ENCODE measurements around the gene RFTN1. TPM values are rescaled to one million over a fixed set of nuclear protein-coding genes. Genes with fewer than 3 reads are reported as not detected.

Gene RFTN1
- total and polyA plus RNA-seq, 7 experiments from 2014 or later, result 44.8 to 68.8 (median 53.2) TPM

DNA sequence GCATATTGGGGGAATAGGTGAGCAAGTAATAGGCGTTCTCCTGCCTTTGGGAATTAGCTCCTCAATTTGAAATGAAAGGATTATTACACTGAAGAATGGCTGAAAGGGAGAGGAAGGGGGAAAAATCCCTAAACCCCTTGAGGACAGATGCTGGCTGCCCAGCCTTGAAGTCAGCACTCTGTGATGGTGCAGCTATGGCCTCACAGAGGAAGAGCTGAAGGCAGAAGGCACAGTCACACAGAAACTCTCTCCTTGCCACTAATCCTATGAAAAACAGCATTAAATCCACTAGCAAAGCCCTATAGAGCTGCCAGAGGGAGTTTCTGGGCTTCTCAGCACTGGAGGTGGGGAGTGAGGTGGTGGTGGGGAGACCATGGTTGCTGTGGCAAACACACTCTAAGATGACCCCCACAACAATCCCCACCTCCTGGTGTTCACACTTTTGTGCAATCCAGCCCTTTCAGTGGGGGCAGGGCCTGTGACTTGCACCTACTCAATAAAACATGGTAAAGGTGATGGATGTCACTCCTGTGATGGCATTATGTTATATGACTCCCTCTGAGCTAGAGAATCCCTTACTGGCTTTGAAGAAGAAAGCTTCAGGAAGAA is 101.2 kb downstream of the RFTN1 start:
- DNase-seq, result no peak
- Mint-ChIP-seq H3K9me3 (no peaks in the 10 kb centered on the region), H3K36me3 (peaks cover 3 to 37% (median 15%) of the 10 kb centered on the region in 5 donors), H3K27me3 (no peaks in the 10 kb centered on the region), H3K4me3 (no peak overlapping the region), H3K4me1 (peaks cover 30 to 66% (median 49%) of the 10 kb centered on the region in 7 donors), H3K27ac (peak overlapping the region in 5 of 9 donors; percentile 8 to 43 (median 24))
- no peak overlapping the region for H3K27ac ChIP-seq (ENCODE audit: low read depth, low read length)
- no peak overlapping the region for H3K4me3 ChIP-seq (ENCODE audit: low read length)
- no peak for ATAC-seq
- no peaks in the 10 kb centered on the region for H3K4me1 ChIP-seq (ENCODE audit: control insufficient read depth in 2 of 2, insufficient read depth in 2 of 2, low read length in 2 of 2)
- H3K9me3 ChIP-seq (ENCODE audit: control insufficient read depth in 2 of 3, low read length in 3 of 3), result no peaks in the 10 kb centered on the region
- intact Hi-C loops (cut with micrococcal nuclease), result no loop called here
- ChIA-PET CTCF (no interaction called here), POLR2A (interaction anchor here (0.8 kb wide), 1 partner anchor 125 kb away, joined by 3 read pairs; no protein-coding TSS in a partner anchor)
- no peaks in the 10 kb centered on the region for H3K27me3 ChIP-seq (ENCODE audit: control insufficient read depth in 2 of 2, insufficient read depth in 2 of 2, low read length in 2 of 2)
- peaks cover 0 to 18% (median 0%) of the 10 kb centered on the region in 3 experiments for H3K36me3 ChIP-seq (ENCODE audit: control insufficient read depth in 2 of 3, insufficient read depth in 3 of 3, low read length in 3 of 3)

DNA sequence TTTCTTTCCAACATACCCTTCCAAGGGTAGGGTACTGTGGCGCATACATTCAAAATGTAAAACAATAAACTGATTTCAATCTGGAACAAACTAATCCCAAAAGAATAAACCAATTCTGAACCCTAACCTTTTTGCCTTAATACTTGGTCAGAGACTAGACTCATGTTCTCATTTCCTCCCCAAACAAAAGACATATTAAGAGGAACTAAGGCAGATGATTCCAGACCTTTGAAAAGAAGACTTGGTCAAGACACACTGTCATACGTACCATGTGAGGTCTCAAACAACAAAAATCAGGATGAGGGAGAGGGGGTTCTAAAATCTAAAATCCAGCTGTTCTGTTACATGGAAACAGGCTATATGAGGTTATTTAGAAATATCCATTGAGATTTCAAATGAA is 102.1 kb downstream of the RFTN1 start:
- POLR2A ChIA-PET, result interaction anchor here (0.6 kb wide), 1 partner anchor 105 kb away, joined by 3 read pairs; no protein-coding TSS in a partner anchor
- no peak for DNase-seq
- Histone ChIP-seq H3K27ac (ENCODE audit: low read depth, low read length) (no peak overlapping the region), H3K27me3 (ENCODE audit: control insufficient read depth in 2 of 2, insufficient read depth in 2 of 2, low read length in 2 of 2) (no peaks in the 10 kb centered on the region), H3K4me3 (ENCODE audit: low read length) (no peak overlapping the region), H3K36me3 (ENCODE audit: control insufficient read depth in 2 of 3, insufficient read depth in 3 of 3, low read length in 3 of 3) (peaks cover 0 to 18% (median 0%) of the 10 kb centered on the region in 3 experiments), H3K4me1 (ENCODE audit: control insufficient read depth in 2 of 2, insufficient read depth in 2 of 2, low read length in 2 of 2) (no peaks in the 10 kb centered on the region), H3K9me3 (ENCODE audit: control insufficient read depth in 2 of 3, low read length in 3 of 3) (no peaks in the 10 kb centered on the region)
- no peaks in the 10 kb centered on the region for H3K9me3 Mint-ChIP-seq
- peak overlapping the region in 4 of 9 donors; percentile 8 to 43 (median 35) for H3K27ac Mint-ChIP-seq
- H3K4me3 Mint-ChIP-seq, result no peak overlapping the region
- peaks cover 28 to 61% (median 44%) of the 10 kb centered on the region in 7 donors for H3K4me1 Mint-ChIP-seq
- H3K27me3 Mint-ChIP-seq, result no peaks in the 10 kb centered on the region
- ATAC-seq, result no peak
- peaks cover 3 to 37% (median 15%) of the 10 kb centered on the region in 5 donors for H3K36me3 Mint-ChIP-seq
- CTCF ChIA-PET, result interaction anchor here (0.7 kb wide), 1 partner anchor 1079 kb away, joined by 3 read pairs; the partner anchor contains the start of gene SH3BP5
- intact Hi-C loops (cut with micrococcal nuclease), result no loop called here

DNA sequence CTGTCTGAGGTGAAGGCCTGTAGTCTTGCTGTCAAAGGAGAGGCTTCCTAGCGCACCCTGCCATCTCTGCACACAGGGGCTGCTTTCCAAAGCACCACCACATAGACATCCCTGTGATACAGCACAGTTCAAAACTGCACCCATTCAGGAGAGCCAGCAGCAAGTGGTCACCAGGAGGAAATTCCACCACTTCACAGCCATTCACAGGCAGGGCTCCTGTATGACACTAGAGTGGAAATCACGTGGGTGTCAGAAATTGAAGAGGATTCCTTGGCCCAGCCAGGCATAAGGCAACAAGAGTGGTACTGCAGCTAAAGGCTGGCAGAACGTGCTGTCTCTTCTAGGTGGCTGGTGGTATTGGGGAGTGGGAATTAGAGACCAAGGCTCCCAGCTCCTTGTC is 102.8 kb downstream of the RFTN1 start:
- H3K4me1 Mint-ChIP-seq, result peaks cover 28 to 54% (median 40%) of the 10 kb centered on the region in 7 donors

DNA sequence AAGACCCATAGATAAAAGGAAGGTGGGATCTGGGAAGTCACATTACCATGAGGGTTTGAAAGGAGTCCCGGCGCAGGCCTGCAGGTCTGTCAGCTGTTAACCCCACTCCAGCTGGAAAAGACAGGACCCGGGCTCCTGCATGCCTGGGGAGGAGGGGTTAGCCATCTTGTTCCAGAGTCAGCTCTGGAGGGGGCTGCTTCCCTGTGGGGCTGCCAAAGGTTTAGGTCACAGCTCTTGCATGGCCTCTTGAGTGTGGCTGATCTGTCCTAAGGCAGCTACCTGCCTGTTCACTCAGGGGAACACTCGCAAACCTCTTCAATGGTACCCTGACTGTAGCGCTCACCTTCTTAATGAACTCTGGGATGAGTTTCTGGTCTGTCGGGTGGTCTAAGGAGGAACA is 104.5 kb downstream of the RFTN1 start:
- H3K27me3 Mint-ChIP-seq, result no peaks in the 10 kb centered on the region
- H3K36me3 Mint-ChIP-seq, result peaks cover 3 to 29% (median 10%) of the 10 kb centered on the region in 5 donors
- intact Hi-C loops (cut with micrococcal nuclease), result no loop called here
- Histone ChIP-seq H3K36me3 (ENCODE audit: control insufficient read depth in 2 of 3, insufficient read depth in 3 of 3, low read length in 3 of 3) (peaks cover 0 to 18% (median 0%) of the 10 kb centered on the region in 3 experiments), H3K27ac (ENCODE audit: low read depth, low read length) (no peak overlapping the region), H3K27me3 (ENCODE audit: control insufficient read depth in 2 of 2, insufficient read depth in 2 of 2, low read length in 2 of 2) (no peaks in the 10 kb centered on the region), H3K4me1 (ENCODE audit: control insufficient read depth in 2 of 2, insufficient read depth in 2 of 2, low read length in 2 of 2) (no peaks in the 10 kb centered on the region), H3K9me3 (ENCODE audit: control insufficient read depth in 2 of 3, low read length in 3 of 3) (no peaks in the 10 kb centered on the region), H3K4me3 (ENCODE audit: low read length) (no peak overlapping the region)
- H3K4me3 Mint-ChIP-seq, result no peak overlapping the region
- ATAC-seq (no peak), DNase-seq (no peak)
- H3K4me1 Mint-ChIP-seq, result peaks cover 24 to 46% (median 31%) of the 10 kb centered on the region in 7 donors
- H3K9me3 Mint-ChIP-seq, result no peaks in the 10 kb centered on the region
- ChIA-PET POLR2A (no interaction called here), CTCF (no interaction called here)
- H3K27ac Mint-ChIP-seq, result peak overlapping the region in 3 of 9 donors; percentile 23 to 33 (median 28)

More for the DNA sequence above, 102.8 kb downstream of the RFTN1 start:
- Histone ChIP-seq H3K9me3 (ENCODE audit: control insufficient read depth in 2 of 3, low read length in 3 of 3) (no peaks in the 10 kb centered on the region), H3K36me3 (ENCODE audit: control insufficient read depth in 2 of 3, insufficient read depth in 3 of 3, low read length in 3 of 3) (peaks cover 0 to 18% (median 0%) of the 10 kb centered on the region in 3 experiments), H3K4me3 (ENCODE audit: low read length) (no peak overlapping the region), H3K27ac (ENCODE audit: low read depth, low read length) (no peak overlapping the region), H3K4me1 (ENCODE audit: control insufficient read depth in 2 of 2, insufficient read depth in 2 of 2, low read length in 2 of 2) (no peaks in the 10 kb centered on the region), H3K27me3 (ENCODE audit: control insufficient read depth in 2 of 2, insufficient read depth in 2 of 2, low read length in 2 of 2) (no peaks in the 10 kb centered on the region)
- no peaks in the 10 kb centered on the region for H3K9me3 Mint-ChIP-seq
- no peak for ATAC-seq
- DNase-seq, result no peak
- peak overlapping the region in 1 of 9 donors; percentile 28 for H3K27ac Mint-ChIP-seq
- ChIA-PET CTCF (interaction anchor here (0.7 kb wide), 1 partner anchor 1079 kb away, joined by 3 read pairs; the partner anchor contains the start of gene SH3BP5), POLR2A (interaction anchor here (0.6 kb wide), 1 partner anchor 104 kb away, joined by 3 read pairs; no protein-coding TSS in a partner anchor)
- no peak overlapping the region for H3K4me3 Mint-ChIP-seq
- H3K36me3 Mint-ChIP-seq, result peaks cover 3 to 37% (median 16%) of the 10 kb centered on the region in 5 donors
- intact Hi-C loops (cut with micrococcal nuclease), result no loop called here
- H3K27me3 Mint-ChIP-seq, result no peaks in the 10 kb centered on the region

DNA sequence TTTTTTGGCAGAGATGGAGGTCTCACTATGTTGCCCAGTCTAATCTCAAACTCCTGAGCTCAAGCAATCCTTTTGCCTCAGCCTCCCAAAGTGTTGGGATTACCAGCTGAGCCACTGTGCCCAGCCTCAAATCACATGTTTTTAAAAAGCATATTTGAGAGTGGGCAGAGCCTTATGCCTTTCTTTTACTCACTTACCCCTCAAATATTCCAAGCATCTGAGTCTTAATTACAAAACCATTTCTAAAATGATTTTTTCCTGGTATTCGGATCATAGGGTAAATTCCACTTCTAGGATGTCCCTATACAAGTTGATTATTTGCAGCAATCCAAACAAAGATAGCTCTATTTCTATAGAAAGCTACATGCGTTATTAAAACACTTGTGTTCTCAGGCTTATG is 106.1 kb downstream of the RFTN1 start:
- Histone ChIP-seq H3K9me3 (ENCODE audit: control insufficient read depth in 2 of 3, low read length in 3 of 3) (no peaks in the 10 kb centered on the region), H3K27ac (ENCODE audit: low read depth, low read length) (no peak overlapping the region), H3K36me3 (ENCODE audit: control insufficient read depth in 2 of 3, insufficient read depth in 3 of 3, low read length in 3 of 3) (peaks cover 0 to 23% (median 0%) of the 10 kb centered on the region in 3 experiments), H3K4me1 (ENCODE audit: control insufficient read depth in 2 of 2, insufficient read depth in 2 of 2, low read length in 2 of 2) (no peaks in the 10 kb centered on the region), H3K27me3 (ENCODE audit: control insufficient read depth in 2 of 2, insufficient read depth in 2 of 2, low read length in 2 of 2) (no peaks in the 10 kb centered on the region), H3K4me3 (ENCODE audit: low read length) (no peak overlapping the region)
- peaks cover 7 to 27% (median 9%) of the 10 kb centered on the region in 5 donors for H3K36me3 Mint-ChIP-seq
- peaks cover 11 to 33% (median 20%) of the 10 kb centered on the region in 7 donors for H3K4me1 Mint-ChIP-seq
- no peaks in the 10 kb centered on the region for H3K9me3 Mint-ChIP-seq
- CTCF ChIA-PET, result interaction anchor here (0.6 kb wide), 1 partner anchor 122 kb away, joined by 3 read pairs; no protein-coding TSS in a partner anchor
- no peak for DNase-seq
- intact Hi-C loops (cut with micrococcal nuclease), result no loop called here
- H3K27me3 Mint-ChIP-seq, result no peaks in the 10 kb centered on the region
- POLR2A ChIA-PET, result interaction anchor here (0.7 kb wide), 1 partner anchor 64 kb away, joined by 5 read pairs; no protein-coding TSS in a partner anchor
- H3K4me3 Mint-ChIP-seq, result no peak overlapping the region
- H3K27ac Mint-ChIP-seq, result peak overlapping the region in 3 of 9 donors; percentile 7 to 51 (median 37)
- ATAC-seq, result no peak

DNA sequence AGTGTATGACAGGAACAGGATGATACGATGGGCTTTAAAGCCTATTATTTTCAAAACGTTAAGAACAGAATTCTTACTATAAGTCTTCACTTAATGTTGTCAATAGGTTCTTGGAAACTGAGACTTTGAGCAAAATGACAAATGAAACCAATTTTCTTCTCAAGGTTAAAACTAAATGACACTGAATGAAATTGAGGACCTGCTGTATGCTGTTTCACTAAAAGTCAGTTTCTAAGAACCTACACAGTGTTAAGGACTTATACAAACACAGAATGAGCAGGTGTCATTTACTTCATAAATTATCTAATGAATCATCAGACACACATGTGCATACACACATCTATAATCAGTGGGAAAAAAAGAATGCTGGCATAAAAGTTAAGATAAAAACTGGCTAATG is 106.9 kb downstream of the RFTN1 start:
- no peaks in the 10 kb centered on the region for H3K4me1 ChIP-seq (ENCODE audit: control insufficient read depth in 2 of 2, insufficient read depth in 2 of 2, low read length in 2 of 2)
- POLR2A ChIA-PET, result interaction anchor here (0.7 kb wide), 1 partner anchor 65 kb away, joined by 5 read pairs; no protein-coding TSS in a partner anchor
- peaks cover 0 to 23% (median 0%) of the 10 kb centered on the region in 3 experiments for H3K36me3 ChIP-seq (ENCODE audit: control insufficient read depth in 2 of 3, insufficient read depth in 3 of 3, low read length in 3 of 3)
- no peaks in the 10 kb centered on the region for H3K27me3 ChIP-seq (ENCODE audit: control insufficient read depth in 2 of 2, insufficient read depth in 2 of 2, low read length in 2 of 2)
- Mint-ChIP-seq H3K4me1 (peaks cover 11 to 33% (median 19%) of the 10 kb centered on the region in 7 donors), H3K27me3 (no peaks in the 10 kb centered on the region), H3K27ac (peak overlapping the region in 2 of 9 donors; percentile 24 to 68), H3K36me3 (peaks cover 10 to 34% (median 17%) of the 10 kb centered on the region in 5 donors), H3K4me3 (no peak overlapping the region), H3K9me3 (no peaks in the 10 kb centered on the region)
- no peak for DNase-seq
- H3K9me3 ChIP-seq (ENCODE audit: control insufficient read depth in 2 of 3, low read length in 3 of 3), result no peaks in the 10 kb centered on the region
- intact Hi-C loops (cut with micrococcal nuclease), result no loop called here
- no peak overlapping the region for H3K4me3 ChIP-seq (ENCODE audit: low read length)
- CTCF ChIA-PET, result no interaction called here
- no peak for ATAC-seq
- no peak overlapping the region for H3K27ac ChIP-seq (ENCODE audit: low read depth, low read length)

Measured in naive thymus-derived CD4-positive, alpha-beta T cell (primary cell).